Thoracic aorta (tissue), 2 donors: ENCODE results near the gene CD2. TPM values are rescaled to one million over a fixed set of nuclear protein-coding genes. Genes with fewer than 3 reads are reported as not detected.

Source experiments
- ATAC-seq: fragments of 150-250 bp; one replicate; pipeline ENCODE4 v1.8.0; 2017; ENCODE audit warnings: low read depth; ENCODE audit not compliant: insufficient number of reproducible peaks, low FRiP score
- DNase-seq: peaks from one replicate; pipeline ENCODE4 v3.0.0-alpha.2; 2020; ENCODE audit warnings: low spot score
- H3K27ac ChIP-seq, 2 donors: fragments of 200-600 bp; sonication (generic); 1 replicate in 1 of 2; 2 replicates in 1 of 2; pipeline ENCODE4 v1.5.1; 2016; ENCODE audit warnings: mild to moderate bottlenecking in 2 of 2, moderate library complexity in 2 of 2
- H3K27me3 ChIP-seq: fragments of 200-600 bp; sonication (generic); replicated peaks from 2 replicates; pipeline ENCODE4 v1.6.0; 2016; ENCODE audit warnings: mild to moderate bottlenecking; ENCODE audit not compliant: insufficient read depth
- H3K36me3 ChIP-seq: fragments of 200-600 bp; sonication (generic); one replicate; pipeline ENCODE4 v1.5.1; 2016
- H3K4me1 ChIP-seq, 2 donors: fragments of 200-600 bp; sonication (generic); 1 replicate in 1 of 2; 2 replicates in 1 of 2; pipeline versions ENCODE4 v1.5.1 to v1.6.0; 2016; ENCODE audit warnings: low read depth in 2 of 2, mild to moderate bottlenecking in 1 of 2; ENCODE audit not compliant: control insufficient read depth in 1 of 2
- H3K4me3 ChIP-seq: fragments of 200-600 bp; sonication (generic); 2 replicates; pipeline ENCODE4 v1.5.1; 2016; ENCODE audit warnings: mild to moderate bottlenecking
- H3K9me3 ChIP-seq: fragments of 200-600 bp; sonication (generic); 2 replicates; pipeline ENCODE4 v1.5.1; 2016
- CTCF ChIP-seq: fragments of 200-600 bp; sonication (generic); IDR thresholded peaks from one replicate; pipeline ENCODE4 v1.5.1; 2019; ENCODE audit warnings: antibody characterized with exemption
- total RNA-seq, 2 donors: library from RNA; depleted of rRNA; stranded (reverse); fragments of >200 nt; gene quantifications; one replicate each; pipeline versions ENCODE4 v1.1.0 to v1.2.3, GENCODE V29; 2016

The CD2 gene
- total RNA-seq, 2 donors from 2014 or later, result 1.4 to 3.0 TPM

DNA sequence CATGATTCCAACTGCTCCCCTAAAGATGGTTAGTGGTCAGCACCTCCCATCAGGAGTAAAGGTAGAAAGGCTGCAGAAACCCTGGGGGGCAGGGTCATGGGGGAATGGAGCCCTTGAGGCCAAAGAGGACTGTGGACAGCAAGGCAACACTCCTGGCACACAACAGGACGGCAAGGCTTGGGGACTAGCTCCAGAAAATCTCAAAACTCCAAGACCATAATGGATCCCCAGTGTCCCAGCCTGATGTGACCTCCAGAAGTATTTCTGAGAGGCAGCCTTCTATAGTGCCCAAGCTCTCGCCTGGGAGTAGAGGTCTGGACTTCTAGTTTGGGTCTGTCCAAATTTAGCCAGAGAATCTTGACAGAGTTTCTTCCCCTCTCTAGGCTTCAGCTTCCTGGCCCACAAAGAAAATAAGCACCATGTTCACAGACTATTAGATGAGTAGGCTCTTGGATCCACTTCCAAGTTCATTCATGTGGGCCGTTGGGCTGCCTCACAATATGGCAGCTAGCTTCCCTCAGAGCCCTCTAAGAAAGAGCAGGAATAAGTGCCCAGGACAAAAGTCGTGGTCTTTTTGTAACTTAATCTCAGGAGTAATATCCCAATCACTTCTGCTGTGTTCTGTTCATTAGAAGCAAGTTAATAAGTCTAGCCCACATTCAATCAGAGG lies 6.9 kb downstream of the CD2 start:
- Histone ChIP-seq H3K36me3 (no peaks in the 10 kb centered on the region), H3K4me3 (no peak overlapping the region), H3K4me1 (no peaks in the 10 kb centered on the region), H3K9me3 (no peaks in the 10 kb centered on the region), H3K27ac (no peak overlapping the region), H3K27me3 (no peaks in the 10 kb centered on the region)
- DNase-seq, result no peak
- ATAC-seq, result no peak
- no peak for TF ChIP-seq CTCF

DNA sequence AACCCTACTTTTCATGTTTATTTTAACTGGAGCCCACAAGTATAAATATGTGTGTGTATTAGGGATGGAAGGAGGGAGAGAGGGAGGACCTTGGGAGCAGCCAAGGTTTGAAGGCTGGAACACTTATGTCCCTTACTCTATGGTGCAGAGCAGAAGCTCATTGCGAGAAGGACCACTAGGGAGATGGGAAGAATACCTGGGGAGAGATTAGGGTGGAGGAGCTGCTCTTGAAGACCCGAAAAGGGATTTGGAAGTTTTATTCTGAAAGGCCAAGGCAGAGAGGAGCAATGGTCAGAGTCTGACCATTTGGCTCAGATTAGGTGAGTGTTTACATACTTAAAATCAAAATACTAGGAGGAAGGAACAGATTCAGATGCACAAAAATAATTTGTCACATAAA lies 8.1 kb downstream of the CD2 start:
- TF ChIP-seq CTCF, result no peak
- ATAC-seq (no peak), DNase-seq (no peak)
- Histone ChIP-seq H3K27ac (no peak overlapping the region), H3K9me3 (no peaks in the 10 kb centered on the region), H3K27me3 (no peaks in the 10 kb centered on the region), H3K36me3 (no peaks in the 10 kb centered on the region), H3K4me3 (no peak overlapping the region), H3K4me1 (no peaks in the 10 kb centered on the region)

GRCh38 chr1:116762781-116763115 lies 8.5 kb downstream of the CD2 start:
- no peak overlapping the region for H3K4me3 ChIP-seq
- DNase-seq, result no peak
- H3K9me3 ChIP-seq, result no peaks in the 10 kb centered on the region
- no peak for ATAC-seq
- no peaks in the 10 kb centered on the region for H3K36me3 ChIP-seq
- no peak for TF ChIP-seq CTCF
- H3K27me3 ChIP-seq, result no peaks in the 10 kb centered on the region
- no peak overlapping the region for H3K27ac ChIP-seq
- no peaks in the 10 kb centered on the region for H3K4me1 ChIP-seq

GRCh38 chr1:116763116-116763786 lies 9.0 kb downstream of the CD2 start:
- no peaks in the 10 kb centered on the region for H3K27me3 ChIP-seq
- no peak for TF ChIP-seq CTCF
- H3K4me3 ChIP-seq, result no peak overlapping the region
- DNase-seq (no peak), ATAC-seq (no peak)
- no peaks in the 10 kb centered on the region for H3K9me3 ChIP-seq
- no peaks in the 10 kb centered on the region for H3K36me3 ChIP-seq
- H3K4me1 ChIP-seq, result no peaks in the 10 kb centered on the region
- no peak overlapping the region for H3K27ac ChIP-seq

DNA sequence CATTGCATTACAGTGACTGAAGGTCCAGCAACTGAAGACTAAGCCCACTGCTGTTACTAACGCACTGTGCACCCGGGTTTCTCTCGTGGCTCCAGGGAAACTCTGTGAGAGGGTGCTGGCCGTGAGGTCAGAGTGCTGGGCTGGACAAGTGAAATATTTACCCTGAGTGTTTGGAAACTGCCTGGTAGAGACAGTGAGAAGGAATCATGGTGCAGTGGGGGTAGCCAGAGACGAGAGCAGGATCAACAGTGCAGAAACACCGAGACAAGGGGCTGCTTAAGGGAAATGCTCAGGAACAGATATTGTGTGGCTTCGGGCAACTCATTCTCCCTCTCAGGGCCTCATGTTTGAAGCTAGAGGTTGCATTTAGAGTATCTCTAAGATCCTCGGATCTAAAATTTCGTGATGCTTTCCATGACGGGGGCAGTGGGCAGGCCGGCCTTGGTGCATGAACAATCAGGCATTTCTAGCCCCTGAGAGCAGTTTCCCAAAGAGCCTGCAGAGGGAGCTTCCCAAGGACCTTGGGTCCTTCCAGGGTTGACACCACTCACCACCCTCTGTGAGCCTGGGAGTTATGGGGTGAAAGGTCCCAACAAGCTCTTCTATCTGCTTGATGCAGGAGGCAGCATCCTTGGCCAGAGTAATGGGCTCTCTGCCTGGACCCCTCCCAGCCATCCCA lies 9.7 kb downstream of the CD2 start:
- no peaks in the 10 kb centered on the region for H3K9me3 ChIP-seq
- ATAC-seq (no peak), DNase-seq (no peak)
- H3K36me3 ChIP-seq, result no peaks in the 10 kb centered on the region
- H3K27ac ChIP-seq, result no peak overlapping the region
- no peaks in the 10 kb centered on the region for H3K4me1 ChIP-seq
- no peak for TF ChIP-seq CTCF
- no peaks in the 10 kb centered on the region for H3K27me3 ChIP-seq
- no peak overlapping the region for H3K4me3 ChIP-seq
